Measurements from ENCODE around the gene PPTC7. TPM values are rescaled to one million over a fixed set of nuclear protein-coding genes. Genes with fewer than 3 reads are reported as not detected.
A peak's percentile ranks its signal among the peaks of the same experiment; 100 is the strongest.
"Not testable (repeated sequence)": the region's sequence is repeated elsewhere in the genome, so short reads cannot be mapped to it uniquely, and the experiment has no call there.

Gene PPTC7
- total RNA-seq, 1 donor from 2014 or later: 29.9 TPM

DNA sequence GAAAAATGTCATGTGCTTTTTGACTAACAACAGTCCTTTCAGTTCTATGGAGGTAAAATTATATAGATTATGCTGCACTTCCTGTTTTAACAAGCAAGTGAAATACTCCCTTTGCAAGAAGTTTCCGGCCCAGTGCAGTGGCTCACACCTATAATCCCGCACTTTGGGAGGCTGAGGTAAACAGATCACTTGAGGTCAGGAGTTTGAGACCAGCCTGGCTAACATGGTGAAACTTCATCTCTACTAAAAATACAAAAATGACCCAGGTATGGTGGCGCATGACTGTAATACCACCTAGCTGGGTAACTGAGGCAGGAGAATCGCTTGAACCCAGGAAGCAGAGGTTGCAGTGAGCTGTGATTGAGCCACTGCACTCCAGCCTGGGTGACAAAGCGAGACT, 20.7 kb downstream of the PPTC7 start:
- not testable (repeated sequence) for DNase-seq (ENCODE audit: low spot score)

DNA sequence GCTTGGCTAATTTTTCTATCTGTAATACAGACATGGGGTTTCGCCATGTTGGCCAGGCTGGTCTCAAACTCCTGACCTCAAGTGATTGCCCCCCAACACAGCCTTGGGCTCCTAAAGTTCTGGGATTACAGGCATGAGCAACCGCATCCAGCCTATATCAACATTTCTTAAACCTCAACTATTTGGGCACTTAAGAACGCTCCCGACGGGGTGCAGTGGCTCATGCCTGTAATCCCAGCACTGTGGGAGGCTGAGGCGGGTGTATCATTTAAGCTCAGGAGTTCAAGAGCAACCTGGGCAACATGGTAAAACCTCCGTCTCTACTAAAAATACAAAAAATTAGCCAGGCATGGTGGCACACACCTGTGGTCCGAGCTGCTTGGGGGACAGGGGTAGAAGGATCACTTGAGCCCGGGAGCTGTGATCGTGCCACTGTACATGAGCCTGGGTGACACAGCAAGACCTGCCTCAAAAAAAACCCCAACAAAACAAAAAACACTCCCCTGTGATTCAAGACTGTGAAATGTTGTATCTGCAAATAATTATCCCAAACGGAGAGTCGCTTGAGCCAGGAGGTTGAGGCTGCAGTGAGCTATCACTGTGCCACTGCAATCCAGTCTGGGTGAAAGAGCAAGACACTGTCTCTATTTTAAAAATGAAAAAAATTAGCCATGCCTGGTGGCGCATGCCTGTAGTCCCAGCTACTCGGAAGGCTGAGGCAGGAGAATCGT, 21.5 kb downstream of the PPTC7 start:
- no peak for DNase-seq (ENCODE audit: low spot score)

DNA sequence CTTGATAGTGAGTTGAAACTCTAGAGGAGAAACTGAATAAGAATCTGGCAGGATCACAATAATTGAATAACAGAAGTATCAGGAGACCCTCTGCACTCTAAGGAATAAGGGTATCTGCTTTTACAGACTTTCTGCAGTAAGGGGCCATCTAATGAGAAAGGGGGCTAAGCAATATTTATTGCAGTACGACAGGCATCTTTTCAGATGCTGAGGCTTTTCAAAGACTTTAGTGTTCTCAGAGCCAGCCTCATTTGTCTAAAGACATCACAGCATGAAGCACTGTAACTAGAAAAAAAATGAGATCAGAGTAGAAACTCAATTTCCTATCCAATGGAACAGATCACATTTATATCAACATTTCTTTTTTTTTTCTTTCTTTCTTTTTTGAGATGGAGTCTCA, 22.2 kb downstream of the PPTC7 start:
- DNase-seq (ENCODE audit: low spot score): no peak

DNA sequence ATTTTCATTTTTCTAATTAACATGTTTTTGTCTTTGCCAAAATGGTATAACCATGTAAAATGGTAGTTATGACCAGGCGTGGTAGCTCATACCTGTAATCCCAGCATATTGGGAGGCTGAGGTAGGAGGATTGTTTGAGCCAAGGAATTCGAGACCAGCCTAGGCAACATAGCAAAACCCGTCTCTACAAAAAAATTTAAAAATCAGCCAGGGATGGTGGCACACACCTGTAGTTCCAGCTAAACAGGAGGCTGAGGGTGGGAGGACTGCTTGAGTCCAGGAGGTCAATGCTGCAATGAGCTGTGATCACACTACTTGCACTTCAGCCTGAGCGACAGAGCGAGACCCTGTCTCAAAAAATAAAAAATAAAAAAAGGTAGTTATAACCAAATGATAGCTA, 23.1 kb downstream of the PPTC7 start:
- DNase-seq (ENCODE audit: low spot score): no peak

DNA sequence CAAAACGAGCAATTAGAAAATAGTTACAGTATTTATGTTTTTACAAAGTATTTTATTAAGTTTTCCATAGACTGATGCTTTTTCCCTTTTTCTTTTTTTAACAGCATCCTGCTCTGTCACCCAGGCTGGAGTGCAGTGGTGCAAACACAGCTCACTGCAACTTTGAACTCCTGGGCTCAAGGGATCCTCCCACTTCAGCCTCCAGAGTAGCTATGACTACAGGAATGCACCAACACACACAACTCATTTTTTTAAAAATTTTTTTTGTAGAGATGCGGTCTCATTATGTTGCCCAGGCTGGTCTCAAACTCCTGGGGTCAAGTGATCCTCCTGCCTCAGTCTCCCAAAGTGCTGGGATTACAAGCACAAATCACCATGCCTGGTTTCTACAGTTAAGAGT, 24.2 kb downstream of the PPTC7 start:
- not testable (repeated sequence) for DNase-seq (ENCODE audit: low spot score)

DNA sequence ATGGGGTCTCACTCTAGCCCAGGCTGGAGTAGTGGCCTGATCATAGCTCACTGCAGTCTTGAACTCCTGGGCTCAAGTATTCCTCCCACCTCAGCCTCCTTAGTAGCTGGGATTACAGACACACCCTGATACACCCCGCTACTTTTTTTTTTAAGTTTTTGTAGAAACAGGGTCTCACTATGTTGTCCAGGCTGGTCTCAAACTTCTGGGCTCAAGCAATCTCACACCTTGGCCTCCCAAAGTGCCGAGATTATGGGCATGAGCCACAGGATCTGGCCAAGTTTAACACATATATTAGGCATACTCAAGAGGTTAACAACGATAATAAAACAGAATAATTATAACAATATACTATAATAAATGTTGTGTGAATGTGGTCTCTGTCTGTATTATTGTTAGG, 25.8 kb downstream of the PPTC7 start:
- DNase-seq (ENCODE audit: low spot score): no peak

DNA sequence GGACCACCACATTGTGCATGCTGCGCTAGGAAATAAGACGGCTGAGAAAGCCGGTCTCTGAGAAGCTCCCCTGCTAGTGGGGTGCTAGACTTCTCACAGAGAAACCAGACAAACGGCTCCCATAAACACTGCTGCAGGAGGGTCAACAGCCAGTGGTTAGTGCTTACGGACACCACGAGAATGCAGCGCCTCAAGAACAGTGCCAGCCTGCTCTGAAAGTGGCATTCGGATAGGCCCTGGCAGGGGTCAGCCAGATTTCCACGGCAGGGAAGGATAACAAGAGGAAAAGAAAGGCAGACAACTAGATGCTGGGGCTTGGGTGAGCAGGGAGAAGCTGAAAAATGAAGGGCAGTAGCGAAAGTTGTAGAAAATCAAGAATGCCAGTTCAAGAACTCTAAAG, 26.4 kb downstream of the PPTC7 start:
- DNase-seq (ENCODE audit: low spot score): no peak

DNA sequence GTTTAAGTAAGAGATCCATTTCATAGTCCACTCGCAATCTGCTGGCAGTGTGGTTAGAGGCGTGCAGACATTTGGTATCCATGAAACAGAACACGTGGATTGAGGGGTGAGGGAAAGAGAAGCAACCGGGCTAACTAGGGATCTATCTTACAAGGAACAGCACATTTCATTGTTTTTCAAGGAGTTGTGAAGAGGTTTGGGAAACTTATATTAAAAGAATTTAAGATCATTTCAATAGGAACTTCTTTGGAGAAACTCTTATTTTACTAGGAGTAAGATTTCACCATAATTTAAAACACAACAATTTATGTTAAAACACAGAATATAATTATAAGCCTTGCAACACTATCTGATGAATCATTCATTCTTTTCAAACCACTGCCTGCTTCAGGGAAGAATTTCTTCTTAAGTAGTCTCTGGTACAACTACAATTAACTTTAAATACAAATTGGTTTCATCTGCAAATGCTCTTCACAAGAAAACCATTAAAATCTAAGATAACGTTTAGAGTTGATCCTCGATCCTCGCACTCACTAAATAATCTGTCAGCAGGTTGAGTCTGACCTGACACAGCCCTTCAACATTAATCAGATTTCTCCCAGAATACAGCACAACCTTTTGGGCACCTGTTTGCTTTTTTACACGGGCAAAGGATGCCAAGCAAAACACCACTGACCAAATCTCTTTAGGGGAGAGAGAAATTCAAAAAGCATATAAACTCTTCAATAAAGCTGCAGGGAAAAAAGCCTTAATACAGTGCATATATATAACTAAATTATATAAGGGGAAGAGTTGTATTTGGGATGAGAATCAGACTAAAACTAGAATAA, 27.3 kb downstream of the PPTC7 start:
- DNase-seq (ENCODE audit: low spot score): no peak

DNA sequence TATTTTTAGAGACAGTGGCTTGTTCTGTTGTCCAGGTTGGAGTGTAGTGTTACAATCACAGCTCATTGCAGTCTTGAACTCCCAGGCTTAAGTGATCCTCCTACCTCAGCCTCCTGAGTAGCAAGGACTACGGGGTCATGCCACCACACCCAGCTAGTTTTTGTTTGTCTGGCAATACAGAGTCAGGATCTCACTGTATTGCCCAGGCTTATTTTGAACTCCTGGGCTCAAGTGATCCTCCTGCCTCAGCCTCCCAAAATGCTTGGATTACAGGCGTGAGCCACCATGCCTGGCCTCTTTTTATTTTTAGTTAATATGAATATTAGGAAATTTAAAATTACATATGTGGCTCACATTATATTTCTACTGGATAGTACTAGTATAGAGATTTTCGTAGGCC, 28.9 kb downstream of the PPTC7 start:
- DNase-seq (ENCODE audit: low spot score): no peak

DNA sequence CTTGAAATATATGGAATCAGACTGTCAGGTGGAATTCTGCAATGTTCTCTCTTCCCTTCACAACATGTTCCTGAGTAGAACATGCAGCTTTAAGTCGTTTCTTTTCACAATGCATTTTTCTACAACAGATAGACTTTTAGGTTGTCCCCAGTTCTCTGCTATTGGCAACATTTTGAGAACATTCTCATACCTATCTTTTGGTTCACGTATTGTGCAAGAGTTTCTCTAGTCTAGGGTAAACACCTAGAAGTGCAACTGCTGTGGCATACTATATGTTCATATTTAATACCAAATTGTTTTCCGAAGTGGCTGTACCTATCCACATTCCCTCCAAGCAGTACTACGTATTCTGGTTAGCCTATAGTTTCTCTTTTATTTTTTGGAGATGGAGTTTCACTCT, 32.1 kb downstream of the PPTC7 start:
- DNase-seq (ENCODE audit: low spot score): no peak

DNA sequence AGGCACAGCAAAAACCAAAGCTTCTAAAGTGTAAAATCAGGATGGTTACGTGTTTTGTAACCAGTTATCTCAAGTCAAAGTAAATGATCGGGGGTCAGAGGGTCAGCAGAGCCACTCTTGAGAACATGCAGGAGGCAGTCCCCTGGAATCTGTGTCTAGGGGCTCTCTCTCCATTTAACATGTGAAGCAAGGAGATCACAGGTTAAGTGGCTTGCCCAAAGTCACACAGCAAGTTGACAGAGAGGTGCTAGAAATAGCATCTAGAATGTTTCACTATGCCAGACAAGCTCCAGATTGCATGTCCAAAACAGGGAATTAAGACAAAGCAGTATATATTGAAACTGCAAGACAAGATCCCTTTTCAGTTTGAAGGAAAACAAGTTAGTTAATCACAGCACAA, 33.4 kb downstream of the PPTC7 start:
- no peak for DNase-seq (ENCODE audit: low spot score)

DNA sequence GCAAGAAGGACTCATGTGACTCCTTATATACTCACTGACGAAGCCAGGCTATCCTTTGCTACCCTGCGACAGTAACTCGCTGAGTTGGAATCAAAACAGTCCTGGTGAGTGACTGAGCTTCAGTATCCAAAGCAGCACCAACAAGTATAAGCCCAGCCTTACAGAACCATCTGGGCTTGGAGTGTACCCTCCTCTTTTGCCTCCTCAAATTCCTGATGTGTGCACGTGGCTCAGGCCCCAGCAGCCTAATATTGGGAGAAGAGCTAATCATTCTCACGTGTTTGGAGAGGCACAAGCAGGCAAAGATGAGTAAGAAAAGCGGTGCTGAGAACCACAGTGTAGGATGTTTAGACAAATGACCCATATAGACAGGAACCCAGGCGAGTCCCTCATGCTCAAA, 34.4 kb downstream of the PPTC7 start:
- DNase-seq (ENCODE audit: low spot score): no peak

DNA sequence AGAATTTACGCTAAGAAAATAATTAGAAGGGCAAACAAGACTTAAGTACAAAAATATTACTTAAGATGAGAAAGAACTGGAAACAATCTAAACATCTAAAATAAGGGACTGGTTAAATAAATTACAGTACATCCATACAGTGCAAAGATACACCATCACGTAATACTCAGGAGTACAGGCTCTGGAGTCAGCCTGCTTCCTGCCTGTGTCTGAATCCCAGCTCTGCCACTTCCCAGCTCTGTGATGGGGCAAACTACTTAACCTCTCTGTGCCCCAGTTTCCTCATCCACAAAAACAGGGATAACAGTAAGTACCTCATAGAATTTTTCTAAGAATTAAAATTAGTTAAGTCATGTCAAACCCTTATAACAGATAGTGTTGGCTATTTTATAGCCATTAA, 36.0 kb downstream of the PPTC7 start:
- DNase-seq (ENCODE audit: low spot score): no peak

DNA sequence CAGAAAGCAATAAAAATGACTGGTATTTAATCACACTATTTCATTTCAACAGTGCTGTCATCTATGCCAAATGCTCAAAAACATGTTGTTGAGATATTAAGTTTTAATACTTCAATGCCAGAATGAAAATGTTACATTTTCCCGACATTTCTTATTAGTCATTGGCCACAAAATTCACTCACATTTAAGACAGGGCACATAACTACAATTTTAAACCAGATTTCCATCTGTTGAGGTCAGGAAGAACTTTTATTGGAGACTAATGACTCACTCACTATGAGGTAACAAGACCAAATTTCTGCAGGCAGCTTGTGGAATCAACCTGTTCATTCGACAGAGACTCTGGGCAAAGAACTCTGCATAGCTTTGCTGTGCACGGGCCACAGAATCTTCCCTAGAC, 36.8 kb downstream of the PPTC7 start:
- DNase-seq (ENCODE audit: low spot score): no peak

DNA sequence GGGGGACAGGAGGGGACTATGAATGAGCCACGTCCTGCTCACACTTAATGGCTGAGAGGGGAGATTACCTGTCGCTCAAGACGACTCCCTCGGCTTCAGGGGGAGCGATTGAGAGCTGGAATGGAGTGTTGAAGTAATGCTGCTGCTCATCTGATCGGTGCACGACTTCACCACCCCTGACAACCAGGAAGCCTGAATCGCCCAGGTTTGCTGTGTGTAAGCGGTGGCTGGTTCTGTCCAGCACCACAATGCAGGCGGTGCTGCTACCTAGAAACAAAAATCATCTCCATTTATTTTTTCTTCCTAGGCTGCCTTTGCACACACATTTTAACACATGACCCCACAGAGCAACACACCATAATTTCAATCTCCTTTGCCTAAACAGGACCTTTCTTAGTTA, 37.3 kb downstream of the PPTC7 start:
- no peak for DNase-seq (ENCODE audit: low spot score)

DNA sequence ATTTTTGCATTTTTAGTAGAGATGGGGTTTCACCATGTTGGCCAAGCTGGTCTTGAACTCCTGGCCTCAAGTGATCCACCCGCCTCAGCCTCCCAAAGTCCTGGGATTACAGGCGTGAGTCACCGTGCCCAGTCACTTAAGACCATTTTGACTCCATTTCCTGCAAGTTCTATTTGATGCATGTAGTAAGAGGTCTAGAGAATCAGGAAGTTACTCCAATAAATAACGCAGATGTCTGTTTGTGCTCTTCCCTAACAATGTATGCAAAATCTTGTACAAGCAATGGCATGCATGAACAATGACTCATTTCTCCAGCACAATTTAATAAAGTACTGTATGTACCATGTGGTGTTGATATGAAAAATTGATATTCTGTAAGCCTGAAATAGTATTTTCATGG, 37.9 kb downstream of the PPTC7 start:
- DNase-seq (ENCODE audit: low spot score): not testable (repeated sequence)

DNA sequence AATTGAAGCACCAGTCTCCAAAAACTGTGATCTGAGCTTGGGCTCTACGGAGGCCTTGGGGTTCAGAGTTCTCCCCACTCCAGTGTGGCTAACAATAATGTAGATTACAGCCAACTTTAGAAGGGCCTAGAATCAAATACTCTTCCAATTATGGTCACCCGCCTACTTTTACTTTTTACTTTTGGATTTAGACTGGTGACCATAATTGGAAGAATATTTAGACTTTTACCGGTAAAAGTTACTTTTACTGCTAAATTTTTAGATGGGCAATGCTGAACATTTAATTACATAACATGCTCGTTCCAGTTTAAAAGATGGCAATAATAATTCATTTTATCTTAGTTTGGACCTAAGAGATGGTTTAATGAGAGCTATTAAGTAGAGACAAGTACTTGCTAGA, 39.2 kb downstream of the PPTC7 start:
- DNase-seq (ENCODE audit: low spot score): no peak

DNA sequence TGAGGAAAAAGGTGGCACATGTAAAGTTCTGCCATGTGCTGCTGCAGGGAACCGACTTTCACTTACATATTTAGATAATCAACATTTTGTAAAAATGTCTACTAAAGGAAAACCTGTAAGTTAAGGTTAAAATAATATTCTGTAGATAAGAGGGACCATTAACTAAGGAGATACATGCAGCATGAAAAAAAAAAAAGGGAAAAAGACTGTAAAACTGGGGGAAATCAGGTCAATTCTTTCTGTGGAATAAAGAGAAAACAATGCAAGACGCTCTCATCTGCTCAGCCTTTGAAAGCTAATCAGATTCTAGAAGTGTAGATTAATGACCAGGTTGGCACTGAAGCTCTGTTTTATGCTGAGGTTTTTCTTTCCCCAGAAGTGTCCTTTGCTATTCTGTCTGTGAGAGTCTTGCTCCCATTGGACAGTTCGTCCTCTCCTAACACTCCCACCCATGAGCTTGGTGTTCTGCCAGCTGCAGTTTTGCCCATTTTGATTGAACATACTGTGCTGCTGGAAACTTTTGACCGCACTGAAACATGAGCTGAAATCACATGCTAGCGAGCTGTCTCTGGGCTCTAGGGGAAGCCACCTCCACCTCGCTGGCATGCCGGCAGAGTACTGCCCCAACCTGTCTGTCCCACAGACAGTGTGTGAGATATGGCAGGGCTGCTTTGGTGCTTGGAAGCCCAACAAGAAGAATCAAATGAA, 39.7 kb downstream of the PPTC7 start:
- DNase-seq (ENCODE audit: low spot score): peak; percentile 92

DNA sequence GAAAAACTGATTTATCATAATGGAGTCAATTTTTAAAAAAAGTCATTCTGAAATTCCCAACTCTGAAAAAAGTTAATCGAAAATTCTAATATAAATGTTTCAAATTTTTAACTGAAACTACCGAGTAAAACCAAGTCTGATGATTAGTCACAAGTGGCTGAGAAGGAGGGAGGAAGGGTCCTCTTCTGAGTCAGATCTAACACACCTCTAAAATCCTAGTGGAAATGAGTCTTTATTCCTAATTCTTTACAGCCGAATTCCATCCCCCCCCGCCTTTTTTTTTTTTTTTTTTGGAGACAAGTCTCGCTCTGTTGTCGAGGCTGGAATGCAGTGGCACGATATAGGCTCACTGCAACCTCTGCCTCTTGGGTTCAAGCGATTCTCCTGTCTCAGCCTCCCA, 43.1 kb downstream of the PPTC7 start:
- no peak for DNase-seq (ENCODE audit: low spot score)

DNA sequence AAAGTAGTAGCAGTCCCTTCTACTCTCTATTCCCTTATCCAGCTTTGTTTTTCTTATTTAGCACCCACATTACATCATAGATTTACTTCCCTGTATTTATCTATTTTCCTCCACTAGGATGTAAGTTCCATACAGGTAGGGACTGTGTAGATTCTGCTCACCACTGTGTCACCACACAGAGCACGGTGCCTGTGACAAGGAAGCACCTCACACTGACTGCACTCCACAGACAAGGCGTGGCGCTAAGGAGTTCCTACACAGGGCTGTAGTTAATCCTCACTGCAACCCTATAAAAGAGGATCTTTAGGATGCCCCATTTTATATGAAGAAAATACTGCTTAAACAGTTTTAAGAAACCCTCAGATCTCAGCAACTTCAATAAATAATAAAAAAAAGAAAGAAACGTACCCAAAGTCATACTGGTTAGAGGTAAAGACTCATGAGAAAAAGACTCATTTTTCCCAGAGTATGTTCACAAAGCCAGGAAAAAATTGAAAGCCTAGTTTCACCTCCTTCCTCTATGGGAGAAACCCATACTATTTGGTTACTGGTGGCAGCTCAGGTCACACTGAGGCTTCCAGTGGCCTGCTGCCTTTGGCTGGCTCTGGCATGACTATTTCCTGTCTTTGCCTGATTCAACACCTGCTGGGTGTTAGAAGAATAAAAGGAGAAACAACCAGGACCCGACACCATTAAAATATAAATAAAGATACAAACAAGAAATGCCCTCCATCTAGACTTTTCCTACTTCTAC, 44.1 kb downstream of the PPTC7 start:
- no peak for DNase-seq (ENCODE audit: low spot score)

DNA sequence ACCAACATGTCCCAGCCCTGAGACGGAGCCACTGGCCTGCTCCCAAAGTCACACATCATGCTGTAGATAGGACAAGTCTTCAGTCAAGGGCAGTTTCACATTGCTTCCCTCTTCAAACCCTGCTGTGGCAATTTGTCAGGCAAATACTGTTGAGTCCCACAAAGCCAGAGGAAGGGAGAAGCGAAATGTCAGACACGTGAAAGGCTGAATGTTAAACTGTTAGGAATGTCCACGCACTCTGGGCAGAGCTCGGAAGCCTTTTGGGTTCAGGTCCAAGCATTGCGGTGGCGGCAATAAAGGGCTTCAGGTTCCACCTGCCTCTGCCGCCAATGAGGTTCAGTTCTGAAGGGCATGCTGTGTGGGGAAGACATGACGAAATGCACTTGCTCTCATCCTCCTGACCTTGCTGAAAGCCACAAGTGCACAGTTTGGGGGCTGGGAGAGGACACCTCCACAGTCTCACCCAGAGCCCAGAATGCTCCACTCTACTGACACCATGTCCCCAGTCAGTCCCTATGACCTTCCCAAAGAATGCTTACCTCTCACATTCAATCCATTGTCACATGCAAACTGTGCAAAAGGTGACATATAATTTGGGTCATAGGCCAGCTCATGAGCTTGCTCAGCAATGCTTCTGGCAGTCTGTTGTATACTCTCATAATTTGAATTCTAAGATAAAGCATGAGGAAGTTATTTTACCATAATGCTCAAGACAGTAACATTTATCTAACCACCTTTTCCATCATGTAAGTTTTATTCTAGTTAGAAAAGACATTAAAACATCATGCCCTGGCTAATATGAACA, 45.3 kb downstream of the PPTC7 start:
- no peak for DNase-seq (ENCODE audit: low spot score)
